OCI-LY7 (cell line): Measurements from ENCODE around the gene NCLN.

Experiments
- EZH2phosphoT487 ChIP-seq: fragments of 200-600 bp; sonication (generic); IDR thresholded peaks from 2 replicates; pipeline ENCODE4 v1.6.1; 2018; ENCODE audit warnings: low read depth, borderline replicate concordance, mild to moderate bottlenecking, mixed run types, antibody characterized with exemption, low read length, moderate library complexity, mixed read lengths
- TF ChIP-seq, protein P1 (sequence below): fragments of 200-600 bp; sonication (generic); conservative IDR thresholded peaks from 2 replicates; pipeline ENCODE4 v1.5.1; 2014; ENCODE audit warnings: mild to moderate bottlenecking, antibody characterized with exemption, low read length, moderate library complexity, mixed read lengths

DNA sequence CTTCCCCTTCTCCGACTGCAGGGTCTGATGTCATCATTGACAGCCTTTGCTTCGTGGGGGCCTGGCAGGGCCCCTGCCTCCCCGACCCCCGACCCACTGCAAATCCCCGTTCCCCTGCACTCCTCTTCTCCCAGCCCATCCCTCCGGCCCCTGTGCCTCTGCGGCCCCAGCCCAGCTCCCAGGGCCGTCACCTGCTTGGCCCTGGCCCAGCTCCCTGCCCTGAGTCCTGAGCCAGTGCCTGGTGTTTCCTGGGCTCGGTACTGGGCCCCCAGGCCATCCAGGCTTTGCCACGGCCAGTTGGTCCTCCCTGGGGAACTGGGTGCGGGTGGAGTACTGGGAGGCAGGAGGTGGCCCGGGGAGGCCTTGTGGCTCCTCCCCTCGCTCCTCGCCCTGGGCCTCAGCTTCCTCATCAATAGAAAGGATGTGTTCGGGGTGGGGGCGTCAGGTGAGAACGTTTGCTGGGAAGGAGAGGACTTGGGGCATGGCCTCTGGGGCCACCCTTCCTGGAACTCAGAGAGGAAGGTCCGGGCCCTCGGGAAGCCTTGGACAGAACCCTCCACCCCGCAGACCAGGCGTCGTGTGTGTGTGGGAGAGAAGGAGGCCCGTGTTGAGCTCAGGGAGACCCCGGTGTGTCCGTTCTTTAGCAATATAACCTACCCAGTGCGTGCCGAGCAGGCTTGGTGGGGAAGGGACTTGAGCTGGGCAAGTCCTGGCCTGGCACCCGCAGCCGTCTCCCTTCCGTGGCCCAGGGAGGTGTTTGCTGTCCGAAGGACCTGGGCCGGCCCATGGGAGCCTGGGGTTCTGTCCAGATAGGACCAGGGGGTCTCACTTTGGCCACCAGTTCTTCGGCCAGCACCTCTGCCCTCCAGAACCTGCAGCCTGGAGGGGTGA lies 22.8 kb downstream of the NCLN start:
- TF ChIP-seq, protein P1, sequence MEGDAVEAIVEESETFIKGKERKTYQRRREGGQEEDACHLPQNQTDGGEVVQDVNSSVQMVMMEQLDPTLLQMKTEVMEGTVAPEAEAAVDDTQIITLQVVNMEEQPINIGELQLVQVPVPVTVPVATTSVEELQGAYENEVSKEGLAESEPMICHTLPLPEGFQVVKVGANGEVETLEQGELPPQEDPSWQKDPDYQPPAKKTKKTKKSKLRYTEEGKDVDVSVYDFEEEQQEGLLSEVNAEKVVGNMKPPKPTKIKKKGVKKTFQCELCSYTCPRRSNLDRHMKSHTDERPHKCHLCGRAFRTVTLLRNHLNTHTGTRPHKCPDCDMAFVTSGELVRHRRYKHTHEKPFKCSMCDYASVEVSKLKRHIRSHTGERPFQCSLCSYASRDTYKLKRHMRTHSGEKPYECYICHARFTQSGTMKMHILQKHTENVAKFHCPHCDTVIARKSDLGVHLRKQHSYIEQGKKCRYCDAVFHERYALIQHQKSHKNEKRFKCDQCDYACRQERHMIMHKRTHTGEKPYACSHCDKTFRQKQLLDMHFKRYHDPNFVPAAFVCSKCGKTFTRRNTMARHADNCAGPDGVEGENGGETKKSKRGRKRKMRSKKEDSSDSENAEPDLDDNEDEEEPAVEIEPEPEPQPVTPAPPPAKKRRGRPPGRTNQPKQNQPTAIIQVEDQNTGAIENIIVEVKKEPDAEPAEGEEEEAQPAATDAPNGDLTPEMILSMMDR: no peak
- TF ChIP-seq EZH2phosphoT487: no peak
